ENCODE data around the gene NFKBIZ.

GRCh38 chr3:101827211-101828174, 21.8 kb upstream of the NFKBIZ start:
- TF ChIP-seq EZH2phosphoT487 (IDR thresholded peaks at IDR 0.05; ENCODE audit: borderline replicate concordance, low read depth, low read length) (no peak), CTCF (conservative IDR thresholded peaks at IDR 0.05; ENCODE audit: low read length) (no peak)
